SK-N-MC (cell line): ENCODE results near the gene MEX3C.

Experiments
- DNase-seq: peaks from one replicate; pipeline ENCODE4 v3.0.0-alpha.2; 2011; ENCODE audit warnings: low read depth, low spot score
- H3K27ac ChIP-seq: fragments of 200-600 bp; sonication (generic); 2 replicates; pipeline ENCODE4 v1.5.1; 2016; ENCODE audit warnings: mixed run types
- H3K36me3 ChIP-seq: fragments of 200-600 bp; sonication (generic); 2 replicates; pipeline ENCODE4 v1.6.1; 2017; ENCODE audit warnings: antibody characterized with exemption, low read length, mixed read lengths; ENCODE audit not compliant: insufficient read depth
- H3K4me3 ChIP-seq: fragments of 200-600 bp; sonication (generic); 2 replicates; pipeline ENCODE4 v1.5.1; 2016
- H3K9ac ChIP-seq: fragments of 200-600 bp; sonication (generic); 2 replicates; pipeline ENCODE4 v1.8.0; 2017; ENCODE audit warnings: mixed run types, mixed read lengths; ENCODE audit not compliant: insufficient read length
- H3K9me3 ChIP-seq: fragments of 200-600 bp; sonication (generic); 2 replicates; pipeline ENCODE4 v1.6.1; 2017; ENCODE audit warnings: low read depth, mild to moderate bottlenecking, antibody characterized with exemption, low read length, moderate library complexity, mixed read lengths
- EZH2 ChIP-seq: fragments of 200-600 bp; sonication (generic); IDR thresholded peaks from one replicate; pipeline ENCODE4 v1.6.1; 2017; ENCODE audit warnings: antibody characterized with exemption
- FOXP2 ChIP-seq: optimal IDR thresholded peaks from 2 replicates; pipeline ENCODE3; 2011; ENCODE audit warnings: mild to moderate bottlenecking, moderate library complexity; ENCODE audit not compliant: insufficient read depth; ENCODE audit errors: extremely low read length, control extremely low read depth
- POLR2AphosphoS5 ChIP-seq: IDR thresholded peaks from 2 replicates; pipeline ENCODE4 v1.6.1; 2012; ENCODE audit warnings: mild to moderate bottlenecking, low read depth, low read length, borderline replicate concordance

MEX3C gene

GRCh38 chr18:51182824-51183223, 14.7 kb downstream of the MEX3C start:
- Histone ChIP-seq H3K9me3 (no peaks in the 10 kb centered on the region), H3K27ac (no peak overlapping the region), H3K9ac (no peak overlapping the region), H3K4me3 (no peak overlapping the region), H3K36me3 (peaks cover 7% of the 10 kb centered on the region; the same call in 1 of the 2 replicates)
- no peak for TF ChIP-seq EZH2
- no peak for TF ChIP-seq FOXP2
- TF ChIP-seq POLR2AphosphoS5: no peak
- DNase-seq: no peak

GRCh38 chr18:51171625-51172259, 25.7 kb downstream of the MEX3C start:
- no peaks in the 10 kb centered on the region for H3K9me3 ChIP-seq
- no peak overlapping the region for H3K9ac ChIP-seq
- TF ChIP-seq EZH2: no peak
- no peak for TF ChIP-seq POLR2AphosphoS5
- TF ChIP-seq FOXP2: no peak
- H3K27ac ChIP-seq: no peak overlapping the region
- H3K36me3 ChIP-seq: peaks cover 12% of the 10 kb centered on the region
- no peak overlapping the region for H3K4me3 ChIP-seq
- no peak for DNase-seq

- Histone ChIP-seq H3K27ac (no peak overlapping the region), H3K9me3 (no peaks in the 10 kb centered on the region), H3K4me3 (no peak overlapping the region), H3K36me3 (peaks cover 7% of the 10 kb centered on the region; the same call in 1 of the 2 replicates), H3K9ac (no peak overlapping the region)
- DNase-seq: no peak
- TF ChIP-seq EZH2 (no peak), POLR2AphosphoS5 (no peak), FOXP2 (no peak)
Measured at GRCh38 chr18:51171223-51171622, 26.3 kb downstream of the MEX3C start.

- no peak for DNase-seq
- no peak overlapping the region for H3K27ac ChIP-seq
- no peaks in the 10 kb centered on the region for H3K9me3 ChIP-seq
- TF ChIP-seq EZH2: no peak
- no peak for TF ChIP-seq FOXP2
- TF ChIP-seq POLR2AphosphoS5: no peak
- H3K9ac ChIP-seq: no peak overlapping the region
- no peak overlapping the region for H3K4me3 ChIP-seq
- peaks cover 3% of the 10 kb centered on the region; the same call in 1 of the 2 replicates for H3K36me3 ChIP-seq
Measured at GRCh38 chr18:51170664-51171063, 26.8 kb downstream of the MEX3C start.

GRCh38 chr18:51169731-51170130, 27.8 kb downstream of the MEX3C start:
- Histone ChIP-seq H3K4me3 (no peak overlapping the region), H3K9me3 (no peaks in the 10 kb centered on the region), H3K27ac (no peak overlapping the region), H3K9ac (no peak overlapping the region), H3K36me3 (no peaks in the 10 kb centered on the region)
- DNase-seq: no peak
- no peak for TF ChIP-seq POLR2AphosphoS5
- no peak for TF ChIP-seq EZH2
- no peak for TF ChIP-seq FOXP2

- Histone ChIP-seq H3K4me3 (no peak overlapping the region), H3K27ac (no peak overlapping the region), H3K9ac (no peak overlapping the region), H3K36me3 (no peaks in the 10 kb centered on the region), H3K9me3 (no peaks in the 10 kb centered on the region)
- DNase-seq: no peak
- TF ChIP-seq POLR2AphosphoS5: no peak
- TF ChIP-seq FOXP2: no peak
- TF ChIP-seq EZH2: no peak
Measured at GRCh38 chr18:51168960-51169662, 28.4 kb downstream of the MEX3C start.

- no peak overlapping the region for H3K9ac ChIP-seq
- H3K27ac ChIP-seq: no peak overlapping the region
- no peaks in the 10 kb centered on the region for H3K9me3 ChIP-seq
- TF ChIP-seq POLR2AphosphoS5 (no peak), EZH2 (no peak), FOXP2 (no peak)
- H3K4me3 ChIP-seq: no peak overlapping the region
- DNase-seq: no peak
- H3K36me3 ChIP-seq: no peaks in the 10 kb centered on the region
Measured at GRCh38 chr18:51168026-51168742, 29.3 kb downstream of the MEX3C start.

GRCh38 chr18:51165296-51165695, 32.2 kb downstream of the MEX3C start:
- DNase-seq: no peak
- no peaks in the 10 kb centered on the region for H3K36me3 ChIP-seq
- H3K27ac ChIP-seq: no peak overlapping the region
- H3K9ac ChIP-seq: no peak overlapping the region
- no peak overlapping the region for H3K4me3 ChIP-seq
- H3K9me3 ChIP-seq: no peaks in the 10 kb centered on the region
- TF ChIP-seq FOXP2: no peak
- TF ChIP-seq POLR2AphosphoS5: no peak
- no peak for TF ChIP-seq EZH2
